HEK293T (cell line): ENCODE data around the gene CBFA2T3.
"Not testable (repeated sequence)": the region's sequence is repeated elsewhere in the genome, so short reads cannot be mapped to it uniquely, and the experiment has no call there.

Experiments used
- CTCF ChIA-PET: fragments of 350-600 bp; formaldehyde crosslinking; extraction: SDS; loops from one replicate; lab custom pipeline; 2021; ENCODE audit warnings: antibody characterized with exemption, inconsistent platforms; lab: Yijun Ruan, JAX
- POLR2A ChIA-PET: fragments of 350-600 bp; formaldehyde crosslinking; extraction: SDS; loops from one replicate; lab custom pipeline; 2020; ENCODE audit warnings: antibody characterized with exemption, inconsistent platforms; lab: Yijun Ruan, JAX
- DNase-seq: peaks from one replicate; pipeline ENCODE4 v3.0.0; 2012; ENCODE audit warnings: mixed read lengths; ENCODE audit errors: extremely low spot score
- ARNT ChIP-seq: fragments of 450-650 bp; IDR thresholded peaks from 2 replicates; pipeline ENCODE4 v1.6.1; 2017; ENCODE audit warnings: mild to moderate bottlenecking
- BHLHE40 ChIP-seq: fragments of 450-650 bp; IDR thresholded peaks from 2 replicates; pipeline ENCODE4 v1.6.1; 2016; ENCODE audit warnings: mild to moderate bottlenecking, moderate library complexity, borderline replicate concordance
- CTBP1 ChIP-seq: fragments of 450-650 bp; IDR thresholded peaks from 2 replicates; pipeline ENCODE4 v1.6.1; 2016; ENCODE audit warnings: borderline replicate concordance
- ELF4 ChIP-seq: fragments of 450-650 bp; IDR thresholded peaks from 2 replicates; pipeline ENCODE4 v1.6.1; 2017; ENCODE audit warnings: antibody characterized with exemption
- FOXA1 ChIP-seq: fragments of 450-650 bp; IDR thresholded peaks from 2 replicates; pipeline ENCODE4 v1.6.1; 2016; ENCODE audit warnings: mild to moderate bottlenecking
- FOXK2 ChIP-seq: fragments of 450-650 bp; IDR thresholded peaks from 2 replicates; pipeline ENCODE4 v1.6.1; 2016; ENCODE audit warnings: mild to moderate bottlenecking
- FOXM1 ChIP-seq: fragments of 450-650 bp; IDR thresholded peaks from 2 replicates; pipeline ENCODE4 v1.6.1; 2017; ENCODE audit warnings: mild to moderate bottlenecking, borderline replicate concordance
- HDGF ChIP-seq: fragments of 450-650 bp; IDR thresholded peaks from 2 replicates; pipeline ENCODE4 v1.6.1; 2017; ENCODE audit warnings: antibody characterized with exemption, borderline replicate concordance
- L3MBTL2 ChIP-seq: fragments of 450-650 bp; conservative IDR thresholded peaks from 2 replicates; pipeline ENCODE4 v1.6.1; 2016; ENCODE audit warnings: mild to moderate bottlenecking
- LEF1 ChIP-seq: fragments of 450-650 bp; IDR thresholded peaks from 2 replicates; pipeline ENCODE4 v1.6.1; 2017; ENCODE audit warnings: mild to moderate bottlenecking, borderline replicate concordance
- NFRKB ChIP-seq: fragments of 450-650 bp; IDR thresholded peaks from 2 replicates; pipeline ENCODE4 v1.6.1; 2016; ENCODE audit warnings: mild to moderate bottlenecking, moderate library complexity
- SP1 ChIP-seq: fragments of 450-650 bp; IDR thresholded peaks from 2 replicates; pipeline ENCODE4 v1.6.1; 2017
- SUZ12 ChIP-seq: fragments of 450-650 bp; IDR thresholded peaks from 2 replicates; pipeline ENCODE4 v1.6.1; 2016; ENCODE audit warnings: mild to moderate bottlenecking
- TARDBP ChIP-seq: fragments of 450-650 bp; IDR thresholded peaks from 2 replicates; pipeline ENCODE4 v1.6.1; 2016
- ZNF384 ChIP-seq: fragments of 450-650 bp; IDR thresholded peaks from 2 replicates; pipeline ENCODE4 v1.6.1; 2016
- TF ChIP-seq, protein P1 (sequence below): fragments of 450-650 bp; IDR thresholded peaks from 2 replicates; pipeline ENCODE4 v1.6.1; 2016

The CBFA2T3 gene

DNA sequence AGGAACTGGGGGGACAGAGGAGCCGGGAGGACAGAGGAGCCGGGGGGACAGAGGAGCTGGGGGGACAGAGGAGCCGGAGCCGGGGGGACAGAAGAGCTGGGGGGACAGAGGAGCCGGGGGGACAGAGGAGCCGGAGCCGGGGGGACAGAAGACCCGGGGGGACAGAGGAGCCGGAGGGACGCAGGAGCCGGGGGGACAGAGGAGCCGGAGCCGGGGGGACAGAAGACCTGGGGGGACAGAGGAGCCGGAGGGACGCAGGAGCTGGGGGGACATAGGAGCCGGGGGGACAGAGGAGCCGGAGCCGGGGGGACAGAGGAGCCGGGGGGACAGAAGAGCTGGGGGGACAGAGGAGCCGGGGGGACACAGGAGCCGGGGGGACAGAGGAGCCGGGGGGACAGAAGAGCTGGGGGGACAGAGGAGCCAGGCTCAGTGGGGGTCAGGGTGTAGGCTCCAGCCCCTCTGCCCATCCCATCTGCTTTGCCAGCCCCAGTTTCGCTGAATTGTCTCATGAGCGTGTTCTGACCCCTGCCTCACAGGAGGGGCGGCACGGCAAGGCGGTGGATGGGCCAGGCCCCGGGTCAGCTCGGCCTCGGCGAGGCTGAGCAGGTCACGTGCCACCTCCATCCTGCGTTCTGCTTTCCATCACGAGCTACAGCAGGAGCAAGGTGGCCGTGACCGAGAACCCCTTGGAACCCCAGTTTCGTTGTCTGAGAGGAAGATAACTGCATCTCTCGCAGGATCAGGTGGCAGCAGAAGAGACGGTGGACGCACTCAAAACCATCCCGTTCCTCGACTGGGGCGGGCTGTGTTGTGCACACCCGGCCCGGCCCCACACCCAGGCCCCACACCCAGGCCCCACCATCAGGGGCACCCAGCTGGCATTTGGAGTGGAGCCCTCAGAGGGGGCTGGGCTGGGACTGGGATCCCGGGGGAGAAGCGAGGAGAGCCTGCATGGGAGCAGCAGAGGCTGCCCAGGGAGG lies 26.1 kb upstream of the CBFA2T3 start:
- ChIA-PET CTCF (no interaction called here), POLR2A (no interaction called here)
- TF ChIP-seq FOXK2: no peak
- TF ChIP-seq L3MBTL2: no peak
- no peak for TF ChIP-seq ARNT
- TF ChIP-seq CTBP1: no peak
- TF ChIP-seq ELF4: no peak
- no peak for TF ChIP-seq FOXM1
- TF ChIP-seq BHLHE40: no peak
- TF ChIP-seq LEF1: no peak
- TF ChIP-seq ZNF384: no peak
- no peak for TF ChIP-seq HDGF
- TF ChIP-seq SUZ12: no peak
- no peak for TF ChIP-seq NFRKB
- TF ChIP-seq, protein P1, sequence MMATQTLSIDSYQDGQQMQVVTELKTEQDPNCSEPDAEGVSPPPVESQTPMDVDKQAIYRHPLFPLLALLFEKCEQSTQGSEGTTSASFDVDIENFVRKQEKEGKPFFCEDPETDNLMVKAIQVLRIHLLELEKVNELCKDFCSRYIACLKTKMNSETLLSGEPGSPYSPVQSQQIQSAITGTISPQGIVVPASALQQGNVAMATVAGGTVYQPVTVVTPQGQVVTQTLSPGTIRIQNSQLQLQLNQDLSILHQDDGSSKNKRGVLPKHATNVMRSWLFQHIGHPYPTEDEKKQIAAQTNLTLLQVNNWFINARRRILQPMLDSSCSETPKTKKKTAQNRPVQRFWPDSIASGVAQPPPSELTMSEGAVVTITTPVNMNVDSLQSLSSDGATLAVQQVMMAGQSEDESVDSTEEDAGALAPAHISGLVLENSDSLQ: no peak
- TF ChIP-seq FOXA1: no peak
- DNase-seq: no peak

DNA sequence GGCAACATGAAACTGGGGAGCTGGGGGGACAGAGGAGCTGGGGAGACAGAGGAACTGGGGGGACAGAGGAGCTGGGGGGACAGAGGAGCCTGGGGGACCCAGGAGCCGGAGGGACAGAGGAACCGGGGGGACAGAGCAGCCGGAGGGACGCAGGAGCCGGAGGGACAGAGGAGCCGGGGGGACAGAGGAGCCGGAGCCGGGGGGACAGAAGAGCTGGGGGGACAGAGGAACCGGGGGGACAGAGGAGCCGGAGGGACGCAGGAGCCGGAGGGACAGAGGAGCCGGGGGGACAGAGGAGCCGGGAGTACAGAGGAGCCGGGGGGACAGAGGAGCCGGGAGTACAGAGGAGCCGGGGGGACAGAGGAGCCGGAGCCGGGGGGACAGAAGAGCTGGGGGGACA lies 25.1 kb upstream of the CBFA2T3 start:
- POLR2A ChIA-PET, DNase-seq, CTCF ChIA-PET: not testable (repeated sequence)

DNA sequence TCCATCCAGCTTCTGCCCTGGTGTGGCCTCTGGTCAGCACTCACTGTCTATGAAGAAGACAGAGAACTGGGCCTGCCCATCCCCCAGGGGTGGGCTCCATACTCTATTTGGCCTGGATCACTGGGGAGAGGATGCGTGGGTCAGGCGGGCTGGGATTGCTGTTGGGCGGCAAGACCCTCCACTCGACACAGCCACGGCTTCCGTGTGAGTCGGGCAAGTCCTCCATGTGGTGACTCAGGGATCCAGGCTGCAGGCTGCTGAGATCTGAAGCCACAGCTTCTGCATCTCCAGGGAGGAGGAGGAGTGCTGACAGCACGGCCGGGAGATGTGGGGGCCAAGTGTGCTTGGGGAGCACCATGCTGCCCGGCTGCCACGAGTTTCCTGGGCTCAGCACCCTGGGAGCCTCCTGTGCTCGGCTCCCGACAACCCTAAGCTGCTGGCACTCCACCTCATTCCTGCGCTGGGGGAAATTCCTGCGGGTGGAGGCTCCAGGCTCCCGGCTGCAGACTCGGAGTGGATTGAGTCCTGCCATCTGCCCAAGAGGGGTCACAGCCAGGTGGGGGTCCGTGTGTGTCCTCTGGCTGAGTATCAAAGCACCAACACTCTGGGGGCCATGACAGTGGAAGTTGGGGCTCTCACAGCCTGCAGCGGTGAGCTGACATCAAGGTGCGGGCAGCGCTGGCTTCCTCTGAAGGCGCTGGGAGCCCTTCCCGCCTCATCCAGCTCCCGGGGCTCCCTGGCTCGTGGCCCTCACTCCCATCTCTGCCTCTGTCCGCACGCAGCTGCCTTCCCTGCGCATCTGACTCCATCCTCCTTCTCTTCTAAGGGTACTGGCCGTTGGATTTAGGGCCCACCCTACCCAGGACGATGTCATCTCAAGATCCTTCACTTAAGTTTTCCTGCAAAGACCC lies 24.4 kb upstream of the CBFA2T3 start:
- DNase-seq: no peak
- TF ChIP-seq SUZ12: no peak
- no peak for TF ChIP-seq L3MBTL2
- TF ChIP-seq TARDBP: no peak
- TF ChIP-seq FOXM1: no peak
- no peak for TF ChIP-seq ARNT
- no peak for TF ChIP-seq HDGF
- TF ChIP-seq FOXK2: no peak
- no peak for TF ChIP-seq ELF4
- TF ChIP-seq, protein P1: no peak
- TF ChIP-seq ZNF384: no peak
- TF ChIP-seq FOXA1: no peak
- TF ChIP-seq SP1: no peak
- no peak for TF ChIP-seq LEF1
- no peak for TF ChIP-seq NFRKB
- TF ChIP-seq BHLHE40: no peak
- TF ChIP-seq CTBP1: no peak
- ChIA-PET CTCF (no interaction called here), POLR2A (no interaction called here)

DNA sequence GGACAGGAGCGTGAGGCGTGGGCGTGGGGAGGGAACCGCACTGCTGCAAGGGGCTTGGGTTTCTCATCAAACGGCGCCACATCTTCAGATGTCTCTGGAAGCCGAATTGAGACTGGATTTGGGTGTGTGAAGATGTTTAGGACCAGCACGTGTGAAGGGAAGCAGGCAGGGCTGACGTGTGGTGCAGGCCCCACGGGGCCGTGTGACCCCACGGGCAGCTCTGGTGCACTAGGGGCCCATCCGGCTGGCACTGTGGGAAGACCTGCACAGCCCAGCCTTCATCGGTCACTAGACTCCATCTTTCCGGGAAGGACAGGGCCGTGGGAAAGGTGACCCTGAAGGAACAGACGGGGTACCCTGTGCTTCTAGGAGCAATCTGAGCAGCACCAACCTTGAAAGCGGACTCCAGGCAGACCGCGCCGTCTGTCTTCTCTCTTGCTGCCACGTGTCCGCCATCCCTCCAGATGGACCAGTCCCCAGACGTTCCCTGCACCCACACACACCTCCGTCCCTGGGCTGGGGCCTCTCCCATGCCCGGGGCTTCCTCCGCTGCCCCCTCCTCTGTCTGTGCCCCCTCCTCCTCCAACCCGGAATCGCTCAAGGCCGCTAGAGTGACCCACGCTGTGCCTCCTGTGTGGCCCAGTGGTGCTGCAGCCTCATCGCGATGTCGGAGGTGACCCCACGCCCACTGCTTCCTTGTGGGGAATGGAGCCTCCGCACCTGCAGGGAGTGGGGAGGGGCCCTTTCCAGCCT lies 23.4 kb upstream of the CBFA2T3 start:
- DNase-seq: no peak
- ChIA-PET POLR2A (no interaction called here), CTCF (no interaction called here)
- TF ChIP-seq ELF4: no peak
- TF ChIP-seq, protein P1: no peak
- TF ChIP-seq FOXM1: no peak
- no peak for TF ChIP-seq SUZ12
- TF ChIP-seq LEF1: no peak
- no peak for TF ChIP-seq NFRKB
- no peak for TF ChIP-seq FOXK2
- TF ChIP-seq ARNT: no peak
- TF ChIP-seq SP1: no peak
- no peak for TF ChIP-seq L3MBTL2
- no peak for TF ChIP-seq ZNF384
- no peak for TF ChIP-seq FOXA1
- no peak for TF ChIP-seq TARDBP
- TF ChIP-seq BHLHE40: no peak
- TF ChIP-seq CTBP1: no peak

DNA sequence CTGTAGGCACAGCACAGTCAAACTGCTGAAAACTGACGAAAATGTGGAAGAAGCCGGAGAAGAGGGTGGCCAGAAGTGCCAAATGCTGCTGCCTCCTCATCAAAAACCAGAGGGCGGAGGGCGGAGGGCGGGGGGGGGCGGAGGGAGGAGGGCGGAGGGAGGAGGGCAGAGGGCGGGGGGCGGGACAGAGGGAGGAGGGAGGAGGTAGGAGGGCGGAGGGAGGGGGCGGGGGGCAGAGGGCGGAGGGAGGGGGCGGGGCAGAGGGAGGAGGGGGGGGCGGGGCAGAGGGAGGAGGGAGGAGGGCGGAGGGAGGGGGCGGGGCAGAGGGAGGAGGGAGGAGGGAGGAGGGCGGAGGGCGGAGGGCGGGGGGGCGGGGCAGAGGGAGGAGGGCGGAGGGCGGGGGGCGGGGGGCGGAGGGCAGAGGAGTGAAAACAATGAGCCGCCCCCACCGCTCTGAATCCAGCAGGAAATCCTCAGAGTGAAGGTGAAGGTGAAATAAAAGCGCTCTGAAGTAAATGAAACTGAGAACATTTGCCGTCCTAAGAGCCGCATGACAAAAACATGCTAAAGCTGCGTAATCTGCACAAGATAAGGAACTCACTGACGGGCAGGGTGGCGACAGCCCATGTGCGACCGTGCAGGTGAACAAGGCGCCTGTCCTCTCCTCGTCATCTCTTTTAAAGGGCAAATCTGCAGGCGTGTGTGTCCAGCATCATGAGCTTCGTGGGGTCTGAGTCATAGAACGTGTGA lies 22.6 kb upstream of the CBFA2T3 start:
- CTCF ChIA-PET: no interaction called here
- TF ChIP-seq NFRKB (no peak), LEF1 (no peak), BHLHE40 (no peak), FOXM1 (no peak), SUZ12 (no peak), TARDBP (no peak), FOXA1 (no peak), HDGF (no peak), ZNF384 (no peak), ELF4 (no peak), ARNT (no peak), SP1 (no peak), FOXK2 (no peak), CTBP1 (no peak), L3MBTL2 (no peak)
- TF ChIP-seq, protein P1: no peak
- no peak for DNase-seq
- POLR2A ChIA-PET: no interaction called here
